ENCODE data around the gene SETD7.

- TF ChIP-seq CTCF (conservative IDR thresholded peaks at IDR 0.05; ENCODE audit: low read depth in 2 of 2), result no peak
- TF ChIP-seq POLR2AphosphoS5 (IDR thresholded peaks at IDR 0.05; ENCODE audit: low read depth), result no peak
Measured at GRCh38 chr4:139455126-139455538, 100.9 kb downstream of the SETD7 start.
